Activated T-cell treated with anti-CD3 and anti-CD28 coated beads for 4 hours (primary cell): ENCODE measurements around the gene FAM163B.

ENCODE experiments used
- DNase-seq: peaks from one replicate; pipeline ENCODE4 v3.0.0-alpha.2; 2020

Gene FAM163B

DNA sequence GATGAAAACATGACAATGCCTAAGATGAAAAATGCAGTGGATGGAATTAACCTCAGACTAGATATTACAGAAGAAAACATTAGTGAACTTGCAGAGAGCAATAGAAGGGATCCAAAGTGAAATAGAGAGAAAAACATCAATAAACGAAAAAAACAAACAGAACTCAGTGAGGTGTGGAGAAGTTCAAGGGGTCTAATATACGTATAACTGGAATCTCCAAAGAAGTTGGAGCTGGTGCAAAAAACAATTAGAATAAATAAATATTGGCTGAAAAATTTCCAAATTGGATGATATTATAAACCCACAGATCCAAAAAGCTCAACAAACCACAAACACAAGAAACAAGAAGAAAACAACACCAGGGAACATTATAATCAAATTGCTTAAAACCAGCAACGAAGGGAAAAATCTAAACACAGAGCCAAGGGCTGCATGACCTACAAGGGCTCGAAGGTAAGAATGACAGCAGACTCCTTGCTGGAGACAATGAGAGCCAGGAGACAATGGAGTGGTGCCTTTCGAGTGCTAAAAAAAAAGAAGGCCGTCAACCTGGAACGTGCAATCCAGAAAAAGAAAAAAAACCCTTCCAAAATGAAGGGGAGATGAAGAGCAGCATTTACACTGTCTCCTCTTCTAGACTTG is 11.8 kb downstream of the FAM163B start:
- DNase-seq = no peak

- no peak for DNase-seq
Observed at GRCh38 chr9:133595910-133596309, 13.3 kb downstream of the FAM163B start.

- no peak for DNase-seq
Observed at GRCh38 chr9:133594310-133594709, 14.9 kb downstream of the FAM163B start.

DNA sequence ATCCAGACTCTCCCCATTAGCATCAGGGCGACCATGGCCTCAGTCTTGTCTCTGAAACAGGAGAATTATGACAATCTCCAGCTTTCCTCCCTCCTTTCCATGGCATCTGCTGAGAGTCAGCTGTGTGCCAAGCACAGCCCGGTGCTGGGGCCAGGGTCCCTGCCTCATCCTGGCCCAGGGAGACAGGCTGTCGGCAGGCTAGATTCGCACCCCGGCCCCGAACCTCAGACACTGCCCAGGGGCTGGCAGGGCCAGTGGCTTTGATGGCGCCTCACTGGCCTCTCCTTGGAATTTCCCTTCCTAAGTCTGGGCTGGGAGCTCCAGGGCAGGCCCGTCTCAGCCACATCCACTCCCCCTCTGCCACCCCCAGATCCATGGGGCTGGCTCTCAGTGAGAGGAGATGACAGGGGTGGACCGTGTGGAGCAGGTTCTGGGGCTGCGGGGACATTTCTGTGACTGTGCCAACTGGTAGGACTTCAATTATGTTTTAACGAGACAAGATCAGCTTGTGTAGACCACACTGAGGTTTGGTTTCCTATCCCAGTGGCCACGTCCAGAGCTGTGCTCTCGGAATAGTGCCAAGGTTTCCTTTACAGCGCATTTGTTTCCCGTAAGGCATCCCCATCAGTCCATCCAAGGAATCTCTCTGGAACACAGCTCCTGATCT is 15.5 kb downstream of the FAM163B start:
- DNase-seq = no peak

DNA sequence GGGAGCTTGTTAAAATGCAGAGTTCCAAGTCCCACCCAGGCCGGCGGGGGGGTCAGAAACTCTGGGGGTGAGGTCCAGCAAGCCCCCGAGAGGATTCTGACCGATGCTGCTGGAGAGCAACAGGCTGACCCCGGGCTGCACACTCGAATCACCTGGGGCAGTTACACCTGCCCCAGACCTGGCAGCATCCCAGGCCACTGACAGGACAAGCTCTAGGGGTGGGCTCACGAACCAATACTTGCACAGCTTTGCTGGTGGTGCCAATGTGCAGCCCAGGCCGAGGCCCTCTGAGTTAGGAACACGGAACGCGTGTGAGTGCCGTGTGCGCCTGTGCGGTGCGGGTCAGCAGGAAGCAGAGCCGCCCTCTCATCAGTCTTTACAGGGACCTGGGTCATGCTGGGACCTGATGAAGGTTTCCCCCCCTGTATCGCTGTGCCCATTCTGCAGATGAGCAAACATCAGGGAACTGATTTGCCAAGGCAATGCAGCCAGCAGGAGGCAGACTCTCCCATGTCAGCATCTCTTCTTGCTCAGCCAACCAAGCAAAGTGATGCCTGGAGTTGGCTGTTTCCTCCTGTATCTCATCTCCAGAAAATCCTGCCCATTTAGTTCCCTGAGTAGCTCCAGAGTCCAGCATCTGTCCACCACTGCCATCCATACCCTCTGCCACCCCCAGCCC is 16.3 kb downstream of the FAM163B start:
- DNase-seq = no peak

- DNase-seq = no peak
Observed at GRCh38 chr9:133591985-133592384, 17.2 kb downstream of the FAM163B start.

- DNase-seq = no peak
Observed at GRCh38 chr9:133591116-133591910, 17.9 kb downstream of the FAM163B start.

DNA sequence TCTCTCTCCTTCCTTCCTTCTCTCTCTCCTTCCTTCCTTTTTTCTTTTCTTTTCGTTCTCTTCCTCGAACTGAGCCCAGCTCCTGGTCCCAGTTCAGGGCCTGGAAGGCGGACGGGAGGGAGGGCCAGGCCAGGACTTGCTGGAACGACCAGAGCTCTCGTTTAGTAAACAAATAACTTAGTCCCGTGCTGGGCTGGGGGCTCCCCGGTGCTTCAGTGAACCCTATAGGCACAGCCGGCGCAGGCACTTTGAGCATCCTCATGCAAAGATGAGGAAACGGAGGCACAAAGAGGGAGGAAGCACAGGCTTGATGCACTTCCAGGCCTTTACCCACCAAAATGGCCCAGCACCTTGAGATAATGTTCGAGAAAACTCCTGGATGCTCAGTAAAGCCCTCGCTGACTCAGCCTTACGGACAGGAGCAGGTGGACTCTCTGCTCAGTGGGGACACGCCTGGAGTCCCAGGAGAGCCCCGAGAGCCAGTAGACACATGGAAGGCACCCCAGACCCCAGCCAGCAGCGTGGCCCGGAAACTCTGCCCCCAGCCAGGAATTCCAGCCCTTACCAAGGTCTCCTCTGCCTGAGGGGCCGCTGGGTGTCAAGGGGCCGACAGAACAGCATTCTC is 18.8 kb downstream of the FAM163B start:
- no peak for DNase-seq

DNA sequence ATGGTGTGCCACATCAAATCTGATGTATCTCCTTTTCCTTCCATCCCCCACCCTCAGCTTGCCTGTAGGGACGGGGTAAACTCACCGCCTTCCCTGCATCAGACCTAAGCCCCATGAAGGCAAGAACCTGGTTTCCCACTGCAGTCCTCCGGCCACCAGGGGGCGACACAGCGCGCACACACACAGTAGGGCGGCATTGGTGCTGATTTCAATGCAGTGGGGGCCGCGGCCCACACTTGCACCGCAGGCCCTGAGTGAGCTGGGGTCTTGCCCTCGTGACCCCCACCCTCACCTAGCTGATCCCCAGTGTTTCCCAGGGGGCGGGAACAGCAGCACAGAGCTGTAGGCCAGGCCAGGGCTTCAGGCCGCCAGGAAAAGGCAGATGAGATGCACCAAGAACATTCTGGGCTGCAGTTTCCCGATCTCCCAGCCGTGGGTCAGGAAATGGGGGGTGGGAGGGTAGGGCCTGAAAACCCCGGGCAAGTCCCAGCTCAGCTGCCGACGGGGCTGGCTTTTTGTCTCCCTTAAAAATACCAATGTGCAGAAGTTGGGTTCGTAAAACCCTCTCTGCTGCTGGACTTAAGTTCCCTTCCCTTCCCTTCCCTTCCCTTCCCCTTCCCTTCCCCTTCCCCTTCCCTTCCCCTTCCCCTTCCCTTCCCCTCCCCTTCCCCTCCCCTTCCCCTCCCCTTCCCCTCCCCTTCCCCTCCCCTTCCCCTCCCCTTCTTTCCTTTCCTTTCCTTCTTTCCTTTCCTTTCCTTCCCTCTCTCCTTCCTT is 19.5 kb downstream of the FAM163B start:
- DNase-seq = peak; percentile 19

- no peak for DNase-seq
Observed at GRCh38 chr9:133587466-133587865, 21.7 kb downstream of the FAM163B start.

- no peak for DNase-seq
Observed at GRCh38 chr9:133587051-133587450, 22.1 kb downstream of the FAM163B start.

GRCh38 chr9:133585481-133586351 is 23.5 kb downstream of the FAM163B start:
- no peak for DNase-seq

GRCh38 chr9:133584559-133585476 is 24.4 kb downstream of the FAM163B start:
- DNase-seq = no peak

- no peak for DNase-seq
Observed at GRCh38 chr9:133584167-133584558, 25.0 kb downstream of the FAM163B start.

GRCh38 chr9:133583586-133583985 is 25.6 kb downstream of the FAM163B start:
- no peak for DNase-seq

- DNase-seq = no peak
Observed at GRCh38 chr9:133583111-133583510, 26.1 kb downstream of the FAM163B start.

- no peak for DNase-seq
Observed at GRCh38 chr9:133582501-133583045, 26.6 kb downstream of the FAM163B start.

GRCh38 chr9:133581513-133582343 is 27.5 kb downstream of the FAM163B start:
- DNase-seq = no peak

DNA sequence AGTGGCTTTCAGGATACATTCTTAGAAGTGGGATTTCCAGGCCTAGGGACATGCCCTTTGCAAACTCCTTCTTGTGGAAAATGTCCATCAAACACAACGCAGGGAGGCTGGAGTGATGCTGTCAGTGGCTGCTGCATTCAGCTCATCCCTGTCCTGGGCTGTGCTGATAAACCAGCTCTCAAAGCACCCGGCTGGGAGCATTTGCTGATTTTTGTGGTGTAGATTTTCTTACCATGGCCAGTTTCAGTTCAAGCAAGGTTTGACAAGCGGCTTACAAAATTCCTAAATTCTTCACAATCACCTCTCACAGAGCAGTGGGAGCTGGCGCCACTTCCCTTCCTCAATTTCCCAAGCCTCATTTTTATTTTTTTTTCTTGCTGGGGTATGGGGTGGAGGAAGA is 28.2 kb downstream of the FAM163B start:
- DNase-seq = no peak
